ENCODE data around the gene CAMK2B.

DNA sequence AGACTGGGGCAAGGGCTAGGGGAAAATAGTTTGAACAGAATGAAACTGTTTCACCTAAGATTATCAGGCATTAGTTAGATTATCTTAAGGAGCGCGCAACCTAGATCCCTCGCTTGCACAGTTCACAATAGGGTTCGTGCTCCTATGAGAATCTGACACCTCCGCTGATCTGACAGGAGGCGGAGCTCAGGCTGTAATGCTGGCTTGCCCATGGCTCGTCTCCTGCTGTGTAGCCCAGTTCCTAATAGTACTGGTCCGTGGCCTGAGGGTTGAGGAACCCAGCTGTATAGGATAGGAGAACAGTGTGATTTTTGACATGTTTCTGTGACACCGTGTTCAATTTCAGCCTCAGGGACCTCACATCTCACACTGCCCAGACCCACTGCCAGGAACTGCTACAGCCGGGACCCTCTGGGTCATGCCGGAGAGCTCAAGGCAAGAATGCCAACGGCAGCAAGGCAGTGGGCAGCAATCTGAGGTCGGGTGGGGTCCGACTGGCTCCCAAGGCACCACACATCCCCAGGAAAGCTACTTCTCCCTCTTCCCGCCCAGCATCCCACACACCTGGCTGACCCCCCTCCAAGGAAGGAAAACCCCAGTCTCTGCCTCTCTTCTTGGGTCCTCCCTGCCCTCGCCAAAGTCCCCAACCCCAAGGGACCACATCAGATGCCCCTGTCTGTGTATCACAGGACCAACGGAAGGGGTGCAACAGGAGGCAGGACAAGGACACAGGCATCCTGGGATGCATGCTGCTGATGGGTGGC is 31.7 kb downstream of the CAMK2B start:
- TF ChIP-seq, protein P1, sequence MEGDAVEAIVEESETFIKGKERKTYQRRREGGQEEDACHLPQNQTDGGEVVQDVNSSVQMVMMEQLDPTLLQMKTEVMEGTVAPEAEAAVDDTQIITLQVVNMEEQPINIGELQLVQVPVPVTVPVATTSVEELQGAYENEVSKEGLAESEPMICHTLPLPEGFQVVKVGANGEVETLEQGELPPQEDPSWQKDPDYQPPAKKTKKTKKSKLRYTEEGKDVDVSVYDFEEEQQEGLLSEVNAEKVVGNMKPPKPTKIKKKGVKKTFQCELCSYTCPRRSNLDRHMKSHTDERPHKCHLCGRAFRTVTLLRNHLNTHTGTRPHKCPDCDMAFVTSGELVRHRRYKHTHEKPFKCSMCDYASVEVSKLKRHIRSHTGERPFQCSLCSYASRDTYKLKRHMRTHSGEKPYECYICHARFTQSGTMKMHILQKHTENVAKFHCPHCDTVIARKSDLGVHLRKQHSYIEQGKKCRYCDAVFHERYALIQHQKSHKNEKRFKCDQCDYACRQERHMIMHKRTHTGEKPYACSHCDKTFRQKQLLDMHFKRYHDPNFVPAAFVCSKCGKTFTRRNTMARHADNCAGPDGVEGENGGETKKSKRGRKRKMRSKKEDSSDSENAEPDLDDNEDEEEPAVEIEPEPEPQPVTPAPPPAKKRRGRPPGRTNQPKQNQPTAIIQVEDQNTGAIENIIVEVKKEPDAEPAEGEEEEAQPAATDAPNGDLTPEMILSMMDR (IDR thresholded peaks at IDR 0.05; ENCODE audit: insufficient read depth, low read length, poor library complexity, severe bottlenecking) = no peak
- 0 out of 2 replicates have a peak, but pooled peaks have one; percentile 24 for TF ChIP-seq EZH2phosphoT487 (conservative IDR thresholded peaks at IDR 0.05; ENCODE audit: low read length)
